ENCODE results near the gene NUP85.
A peak's percentile ranks its signal among the peaks of the same experiment; 100 is the strongest.
"Not testable (repeated sequence)": the region's sequence is repeated elsewhere in the genome, so short reads cannot be mapped to it uniquely, and the experiment has no call there.

The NUP85 gene

GRCh38 chr17:75267411-75268232 lies 62.1 kb downstream of the NUP85 start:
- DNase-seq (ENCODE audit: low read depth) = no peak

DNA sequence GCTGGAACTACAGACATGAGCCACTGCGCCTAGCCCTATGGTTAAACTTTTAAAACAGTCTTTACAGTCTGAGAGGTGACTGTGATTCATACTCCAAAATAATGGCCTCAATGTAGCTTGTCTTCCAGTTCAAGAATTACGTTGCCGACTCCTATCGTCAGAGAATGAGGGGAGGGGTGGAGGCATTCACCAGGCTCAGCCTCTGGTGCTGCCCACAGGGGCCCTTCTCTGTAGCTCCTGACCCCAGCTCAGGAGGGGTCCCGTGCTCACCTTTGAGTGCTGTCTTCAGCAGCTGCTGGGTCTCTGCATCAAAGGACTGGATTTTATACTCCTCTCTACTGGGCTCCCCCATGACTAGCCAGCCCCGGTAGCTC lies 64.4 kb downstream of the NUP85 start:
- no peak for DNase-seq (ENCODE audit: low read depth)

GRCh38 chr17:75270218-75270965 lies 64.9 kb downstream of the NUP85 start:
- DNase-seq (ENCODE audit: low read depth) = peak; percentile 47

GRCh38 chr17:75270966-75271232 lies 65.4 kb downstream of the NUP85 start, which contains the start of gene MIF4GD:
TSS of gene MIF4GD (minus strand) at chr17:75271231. CDS start at chr17:75270195, 1,036 bp downstream.
- DNase-seq (ENCODE audit: low read depth) = no peak

DNA sequence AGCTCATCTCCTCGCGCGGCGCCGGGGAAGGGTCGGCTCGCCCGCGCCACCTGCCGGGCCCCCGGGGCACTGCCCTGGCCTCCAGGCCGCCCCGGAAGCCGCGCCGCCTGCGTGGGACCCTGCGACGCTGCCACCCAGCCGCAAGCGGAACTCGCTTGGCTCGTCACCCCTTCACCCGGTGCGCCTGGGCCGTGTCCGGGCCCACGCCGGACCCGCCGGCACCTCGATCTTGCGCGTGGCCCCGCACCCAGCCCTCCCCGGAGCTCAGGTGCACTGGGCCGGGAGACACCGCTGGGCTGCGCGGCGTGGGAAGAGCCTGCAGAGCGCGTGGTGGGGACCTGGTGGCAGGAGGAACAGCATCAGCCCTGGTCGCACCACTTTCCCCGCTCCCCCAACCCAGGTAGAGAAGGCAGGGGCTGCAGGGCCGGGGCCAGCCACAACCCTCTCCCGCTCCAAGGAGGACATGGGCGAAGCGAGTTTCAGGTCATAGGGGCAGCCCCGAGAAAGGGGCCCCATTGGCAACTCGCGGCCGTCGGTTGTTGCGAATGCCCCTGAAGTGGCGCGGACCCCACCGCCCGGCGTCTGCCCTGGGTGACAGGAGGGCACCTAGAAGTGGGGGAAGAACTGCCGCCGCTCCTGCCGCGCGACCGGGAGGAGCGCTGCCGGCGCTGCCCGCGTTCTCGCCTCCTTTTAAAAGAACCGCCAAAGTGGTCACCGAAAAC lies 65.9 kb downstream of the NUP85 start:
- peak; percentile 86 for DNase-seq (ENCODE audit: low read depth)

- no peak for DNase-seq (ENCODE audit: low read depth)
These were observed 66.7 kb downstream of the NUP85 start for GRCh38 chr17:75271955-75272847.

GRCh38 chr17:75272848-75273184 lies 67.3 kb downstream of the NUP85 start:
- no peak for DNase-seq (ENCODE audit: low read depth)

GRCh38 chr17:75273977-75274708 lies 68.7 kb downstream of the NUP85 start:
- no peak for DNase-seq (ENCODE audit: low read depth)

GRCh38 chr17:75277664-75278071 lies 72.2 kb downstream of the NUP85 start:
- DNase-seq (ENCODE audit: low read depth) = no peak

- DNase-seq (ENCODE audit: low read depth) = not testable (repeated sequence)
These were observed 74.7 kb downstream of the NUP85 start for GRCh38 chr17:75280189-75280588.

DNA sequence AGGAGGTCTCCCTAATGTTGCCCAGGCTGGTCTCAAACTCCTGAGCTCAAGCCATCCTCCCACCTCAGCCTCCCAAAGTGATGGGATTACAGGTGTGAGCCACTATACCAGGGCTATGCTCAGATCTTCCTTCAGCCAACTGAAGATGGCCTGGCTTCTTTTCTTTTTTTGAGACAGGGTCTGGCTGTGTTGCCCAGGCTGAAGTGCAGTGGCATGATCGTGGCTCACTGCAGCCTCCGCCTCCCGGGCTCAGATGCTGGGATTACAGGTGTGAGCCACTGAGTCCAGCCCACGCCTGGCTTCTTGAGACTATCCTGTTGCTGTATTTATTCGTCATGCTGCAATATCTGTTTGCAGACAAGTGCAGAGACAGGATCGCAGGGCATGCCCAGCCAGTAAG lies 79.6 kb downstream of the NUP85 start:
- DNase-seq (ENCODE audit: low read depth) = no peak
